Stomach smooth muscle (tissue), 2 donors: Measurements from ENCODE around the gene KIF1A.
"Not testable (repeated sequence)": the region's sequence is repeated elsewhere in the genome, so short reads cannot be mapped to it uniquely, and the experiment has no call there.

Source experiments
- H3K27ac ChIP-seq: one replicate; pipeline ENCODE4 v1.7.0; 2013; ENCODE audit warnings: mild to moderate bottlenecking, low read length, inconsistent platforms
- H3K27me3 ChIP-seq, 2 donors: one replicate each; pipeline ENCODE4 v1.7.0; 2013; ENCODE audit warnings: low read length in 2 of 2; ENCODE audit not compliant: insufficient read depth in 2 of 2, control insufficient read depth in 1 of 2
- H3K36me3 ChIP-seq, 2 donors: one replicate each; pipeline ENCODE4 v1.7.0; 2013; ENCODE audit warnings: low read length in 2 of 2; ENCODE audit not compliant: control insufficient read depth in 2 of 2, insufficient read depth in 2 of 2
- H3K4me1 ChIP-seq: one replicate; pipeline ENCODE4 v1.7.0; 2013; ENCODE audit warnings: low read length; ENCODE audit not compliant: control insufficient read depth, insufficient read depth
- H3K4me3 ChIP-seq, 2 donors: one replicate each; pipeline ENCODE4 v1.7.0; 2013; ENCODE audit warnings: low read length in 2 of 2
- H3K9ac ChIP-seq, 2 donors: one replicate each; pipeline ENCODE4 v1.7.0; 2013; ENCODE audit warnings: low read length in 2 of 2, mild to moderate bottlenecking in 1 of 2
- H3K9me3 ChIP-seq, 2 donors: one replicate each; pipeline ENCODE4 v1.7.0; 2013; ENCODE audit warnings: low read length in 2 of 2; ENCODE audit not compliant: control insufficient read depth in 2 of 2
- donor health status: healthy.
- donor health status: Pancreatic carcinoma.

The KIF1A gene

DNA sequence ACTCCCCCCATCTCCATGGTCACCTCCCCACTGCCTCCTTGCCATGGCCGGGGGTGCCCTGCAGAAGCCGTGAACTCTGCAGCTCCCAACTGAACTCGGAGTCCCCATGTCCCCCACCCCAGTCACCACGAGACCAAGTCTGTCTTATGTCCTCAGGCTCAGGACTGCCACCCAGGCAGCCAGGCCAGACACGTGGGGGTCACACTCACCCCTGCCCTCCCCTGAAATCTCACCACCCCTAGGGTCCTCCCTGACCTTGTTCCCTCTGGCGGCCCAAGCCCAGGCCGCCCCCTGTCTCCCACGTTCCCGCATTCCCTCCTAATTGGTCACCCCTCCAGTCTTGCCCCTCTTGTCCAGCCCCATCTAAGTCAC lies 117.4 kb downstream of the KIF1A start:
- H3K27me3 ChIP-seq, result peaks cover 7% of the 10 kb centered on the region in 2 donors

DNA sequence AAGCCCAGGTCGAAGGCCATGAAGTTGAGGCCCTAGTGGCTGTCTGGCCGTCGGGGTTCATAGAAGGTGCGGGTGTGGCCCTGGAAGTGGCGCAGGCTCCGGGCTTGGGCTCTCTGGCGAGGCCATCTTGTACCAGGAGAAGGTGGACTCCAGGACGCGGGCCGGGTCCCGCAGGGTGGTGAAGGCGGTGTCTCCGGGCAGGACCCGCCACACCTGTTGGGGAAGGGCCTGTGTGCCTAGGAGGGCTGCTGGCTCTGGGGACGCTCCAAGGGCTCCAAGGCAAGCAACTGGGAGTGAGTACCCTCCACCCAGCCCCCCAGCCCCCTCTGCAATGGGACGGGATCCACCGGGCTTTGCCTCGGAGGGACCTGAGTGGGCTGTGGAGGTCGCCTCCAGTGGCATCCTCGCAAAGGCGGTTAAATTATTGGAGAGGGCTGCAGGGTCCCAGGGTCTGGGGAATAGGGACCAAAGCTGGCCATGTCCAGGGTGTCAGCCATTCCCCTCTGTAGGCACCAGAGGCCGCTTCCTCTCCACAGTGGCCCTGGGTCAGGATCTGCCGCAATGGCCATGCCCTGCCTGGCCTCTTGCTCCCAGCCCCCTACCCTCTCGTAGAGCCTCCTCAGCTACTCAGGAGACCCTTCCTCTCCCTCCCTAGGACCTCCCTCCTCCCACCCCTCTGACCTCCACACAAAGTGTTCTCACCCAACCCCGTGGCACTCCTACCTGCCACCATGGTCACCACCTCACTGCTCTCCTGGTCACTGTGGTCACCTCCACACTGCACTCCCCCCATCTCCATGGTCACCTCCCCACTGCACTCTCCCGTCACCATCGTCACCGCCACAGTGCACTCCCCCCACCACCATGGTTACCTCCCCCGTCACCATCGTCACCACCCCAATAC lies 118.0 kb downstream of the KIF1A start:
- Histone ChIP-seq H3K9me3 (no peaks in the 10 kb centered on the region), H3K4me1 (no peaks in the 10 kb centered on the region), H3K27me3 (peaks cover 4 to 7% of the 10 kb centered on the region in 2 donors), H3K27ac (no peak overlapping the region), H3K9ac (no peak overlapping the region), H3K4me3 (no peak overlapping the region), H3K36me3 (no peaks in the 10 kb centered on the region)

More for the DNA sequence above, 117.4 kb downstream of the KIF1A start:
- Histone ChIP-seq H3K4me1 (no peaks in the 10 kb centered on the region), H3K36me3 (no peaks in the 10 kb centered on the region), H3K9ac (no peak overlapping the region), H3K27ac (no peak overlapping the region), H3K4me3 (no peak overlapping the region), H3K9me3 (no peaks in the 10 kb centered on the region)

DNA sequence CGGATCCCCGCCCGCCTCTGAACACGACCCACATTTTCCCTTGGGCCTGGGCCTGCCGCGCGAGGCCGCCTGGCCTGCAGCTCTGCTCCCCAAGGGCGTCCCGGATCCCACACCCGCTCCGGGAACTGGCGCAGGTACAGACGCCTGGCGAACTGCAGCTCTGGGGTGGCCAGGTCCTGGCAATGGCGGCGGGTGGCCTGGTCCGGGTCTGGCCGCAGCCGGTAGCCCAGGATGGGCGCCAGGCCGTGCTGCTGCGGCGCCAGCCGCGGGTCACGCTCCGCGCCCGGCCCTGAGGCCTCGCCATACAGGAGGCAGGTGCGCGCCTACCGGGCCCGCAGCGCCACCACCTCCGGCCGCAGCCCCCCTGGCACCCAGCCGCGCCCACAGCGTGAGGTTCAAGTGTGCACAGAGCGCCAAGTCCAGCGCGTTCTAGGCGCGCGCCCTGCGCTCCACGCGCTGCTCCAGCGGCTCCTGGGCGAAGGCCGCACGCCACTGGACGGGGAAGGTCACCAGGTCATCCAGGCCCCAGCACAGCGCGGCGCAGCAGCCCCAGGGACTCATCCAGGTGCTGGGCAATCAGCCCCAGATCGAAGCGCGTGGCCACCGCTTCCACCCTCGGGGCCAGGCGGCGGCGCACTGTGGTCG lies 118.8 kb downstream of the KIF1A start:
- no peaks in the 10 kb centered on the region for H3K4me1 ChIP-seq
- no peak overlapping the region for H3K4me3 ChIP-seq
- H3K9ac ChIP-seq, result no peak overlapping the region
- H3K27ac ChIP-seq, result no peak overlapping the region
- H3K36me3 ChIP-seq, result no peaks in the 10 kb centered on the region
- H3K27me3 ChIP-seq, result peaks cover 4 to 7% of the 10 kb centered on the region in 2 donors
- H3K9me3 ChIP-seq, result no peaks in the 10 kb centered on the region

- H3K4me3 ChIP-seq, result not testable (repeated sequence)
Observed at GRCh38 chr2:240700616-240701015, 119.4 kb downstream of the KIF1A start.

DNA sequence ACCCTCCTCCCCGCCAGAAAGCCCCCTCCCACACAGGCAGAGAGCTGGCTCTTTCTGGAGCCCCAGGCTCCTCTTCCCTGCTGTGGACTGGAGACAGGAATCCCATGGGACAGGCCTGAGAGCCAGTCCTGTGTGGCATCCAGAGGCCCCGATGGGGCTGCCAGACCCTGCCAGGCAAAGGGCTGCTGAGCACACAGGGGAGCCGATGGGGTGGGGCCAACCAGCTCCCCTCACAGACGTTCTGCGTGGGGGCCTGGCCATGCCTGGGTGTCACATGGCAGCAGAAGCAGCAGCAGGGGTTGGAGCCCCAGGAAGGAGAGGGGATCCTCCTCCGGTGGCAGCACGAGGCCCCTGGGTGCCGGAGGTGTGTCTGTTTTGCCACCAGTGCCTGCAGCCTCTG lies 120.2 kb downstream of the KIF1A start:
- H3K36me3 ChIP-seq, H3K9me3 ChIP-seq, H3K4me3 ChIP-seq, H3K27me3 ChIP-seq, H3K4me1 ChIP-seq, H3K9ac ChIP-seq, H3K27ac ChIP-seq: not testable (repeated sequence)

More at GRCh38 chr2:240700616-240701015, 119.4 kb downstream of the KIF1A start:
- not testable (repeated sequence) for H3K27ac ChIP-seq, H3K9me3 ChIP-seq, H3K9ac ChIP-seq, H3K4me1 ChIP-seq, H3K27me3 ChIP-seq, H3K36me3 ChIP-seq

- H3K9me3 ChIP-seq, H3K27me3 ChIP-seq: not testable (repeated sequence)
Observed at GRCh38 chr2:240698852-240699561, 121.0 kb downstream of the KIF1A start.

DNA sequence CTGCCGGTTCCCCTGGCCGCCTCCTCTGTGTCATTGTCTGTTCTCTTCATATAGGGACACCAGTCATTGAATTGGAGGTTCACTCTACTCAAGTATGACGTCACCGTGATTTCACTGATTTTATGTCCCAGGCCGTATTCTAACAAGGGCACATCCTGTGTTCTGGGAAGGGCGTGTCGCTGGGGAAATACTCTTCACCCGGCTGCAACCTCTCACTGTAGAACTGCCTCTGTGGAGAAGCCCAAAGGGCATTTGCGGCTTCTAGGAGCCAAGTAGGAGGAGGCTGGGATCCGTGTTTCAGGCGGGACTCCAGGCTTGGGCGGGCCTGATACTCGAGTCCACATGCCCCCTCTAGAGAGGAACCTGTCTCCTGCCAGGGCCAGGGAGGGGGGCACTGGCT lies 123.5 kb downstream of the KIF1A start:
- not testable (repeated sequence) for H3K4me3 ChIP-seq, H3K9me3 ChIP-seq, H3K9ac ChIP-seq, H3K27ac ChIP-seq, H3K36me3 ChIP-seq, H3K4me1 ChIP-seq, H3K27me3 ChIP-seq

More at GRCh38 chr2:240698852-240699561, 121.0 kb downstream of the KIF1A start:
- not testable (repeated sequence) for H3K27ac ChIP-seq, H3K4me3 ChIP-seq, H3K9ac ChIP-seq, H3K4me1 ChIP-seq, H3K36me3 ChIP-seq

- not testable (repeated sequence) for H3K27ac ChIP-seq, H3K4me3 ChIP-seq, H3K36me3 ChIP-seq, H3K27me3 ChIP-seq, H3K9me3 ChIP-seq, H3K4me1 ChIP-seq, H3K9ac ChIP-seq
Observed at GRCh38 chr2:240695593-240695992, 124.4 kb downstream of the KIF1A start.

DNA sequence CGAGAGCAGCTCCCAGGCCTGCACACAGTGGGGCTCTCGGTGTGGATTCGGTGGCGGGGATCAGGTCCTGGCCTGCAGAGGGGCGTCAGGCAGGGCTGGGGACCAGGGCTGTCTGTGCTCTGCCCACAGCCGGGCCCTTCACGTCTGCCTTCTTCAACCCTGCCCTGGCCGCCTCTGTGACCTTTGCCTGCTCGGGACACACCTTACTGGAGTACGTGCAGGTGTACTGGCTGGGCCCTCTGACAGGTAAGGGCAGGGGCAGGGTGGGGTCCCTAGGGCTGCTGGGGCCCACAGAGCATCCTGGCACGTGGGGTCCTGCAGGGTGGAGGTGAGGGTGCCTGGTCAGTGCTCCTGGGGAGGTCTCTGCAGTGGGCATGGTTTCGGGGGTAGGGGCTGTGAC lies 125.7 kb downstream of the KIF1A start:
- not testable (repeated sequence) for H3K9me3 ChIP-seq, H3K4me1 ChIP-seq

GRCh38 chr2:240692583-240693561 lies 127.1 kb downstream of the KIF1A start:
- H3K27me3 ChIP-seq, H3K9me3 ChIP-seq, H3K36me3 ChIP-seq, H3K4me1 ChIP-seq, H3K27ac ChIP-seq, H3K4me3 ChIP-seq, H3K9ac ChIP-seq: not testable (repeated sequence)

More for the DNA sequence above, 125.7 kb downstream of the KIF1A start:
- H3K9ac ChIP-seq, H3K27ac ChIP-seq, H3K36me3 ChIP-seq, H3K27me3 ChIP-seq, H3K4me3 ChIP-seq: not testable (repeated sequence)
